K562 (cell line): ENCODE measurements around the gene HNRNPLL.
"Not testable (repeated sequence)": the region's sequence is repeated elsewhere in the genome, so short reads cannot be mapped to it uniquely, and the experiment has no call there.

Experiments
- CHD1 ChIP-seq: fragments of 200-600 bp; sonication (generic); IDR thresholded peaks from one replicate; pipeline ENCODE4 v1.6.1; 2012; ENCODE audit warnings: mild to moderate bottlenecking, moderate library complexity, low read length, inconsistent platforms
- POLR2A ChIP-seq: fragments of 450-650 bp; conservative IDR thresholded peaks from 2 replicates; pipeline ENCODE4 v1.6.1; 2016

- TF ChIP-seq POLR2A, CHD1: not testable (repeated sequence)
Observed at GRCh38 chr2:38642373-38643017, 39.8 kb upstream of the HNRNPLL start.
